Measurements from ENCODE around the gene TSPYL1. TPM values are rescaled to one million over a fixed set of nuclear protein-coding genes. Genes with fewer than 3 reads are reported as not detected.
"Not testable (repeated sequence)": the region's sequence is repeated elsewhere in the genome, so short reads cannot be mapped to it uniquely, and the experiment has no call there.

TSPYL1 gene
- total RNA-seq, 3 donors from 2014 or later: 55.4 to 81.8 (median 63.8) TPM

- TF ChIP-seq POLR2A (IDR thresholded peaks at IDR 0.05) (no peak), CTCF (IDR thresholded peaks at IDR 0.05) (no peak), POLR2AphosphoS5 (IDR thresholded peaks at IDR 0.05) (no peak)
- Histone ChIP-seq H3K4me3 (no peak overlapping the region), H3K27me3 (no peaks in the 10 kb centered on the region), H3K4me1 (no peaks in the 10 kb centered on the region), H3K9me3 (no peaks in the 10 kb centered on the region), H3K27ac (no peak overlapping the region), H3K36me3 (no peaks in the 10 kb centered on the region)
- intact Hi-C loops (cut with DNase I; ENCODE audit: low total_unique reads): no loop called here
- DNase-seq (ENCODE audit: low spot score in 2 of 2): no peak
Measured at GRCh38 chr6:116326181-116326671, 46.5 kb upstream of the TSPYL1 start.

GRCh38 chr6:116325634-116326132 lies 46.0 kb upstream of the TSPYL1 start:
- H3K36me3 ChIP-seq; H3K4me1 ChIP-seq; intact Hi-C loops (cut with DNase I; ENCODE audit: low total_unique reads); DNase-seq (ENCODE audit: low spot score in 2 of 2); H3K4me3 ChIP-seq; H3K27ac ChIP-seq; H3K27me3 ChIP-seq; H3K9me3 ChIP-seq: not testable (repeated sequence)

- intact Hi-C loops (cut with DNase I; ENCODE audit: low total_unique reads): no loop called here
- TF ChIP-seq POLR2A (IDR thresholded peaks at IDR 0.05) (no peak), POLR2AphosphoS5 (IDR thresholded peaks at IDR 0.05) (no peak), CTCF (IDR thresholded peaks at IDR 0.05) (no peak)
- Histone ChIP-seq H3K36me3 (no peaks in the 10 kb centered on the region), H3K4me3 (no peak overlapping the region), H3K27ac (no peak overlapping the region), H3K9me3 (no peaks in the 10 kb centered on the region), H3K4me1 (no peaks in the 10 kb centered on the region), H3K27me3 (no peaks in the 10 kb centered on the region)
- no peak for DNase-seq (ENCODE audit: low spot score in 2 of 2)
Measured at GRCh38 chr6:116323863-116324262, 44.1 kb upstream of the TSPYL1 start.

GRCh38 chr6:116321933-116322332 lies 42.2 kb upstream of the TSPYL1 start:
- H3K4me1 ChIP-seq; DNase-seq (ENCODE audit: low spot score in 2 of 2); H3K4me3 ChIP-seq; H3K36me3 ChIP-seq; H3K27ac ChIP-seq; H3K9me3 ChIP-seq; intact Hi-C loops (cut with DNase I; ENCODE audit: low total_unique reads); H3K27me3 ChIP-seq: not testable (repeated sequence)

GRCh38 chr6:116316772-116317467 lies 37.2 kb upstream of the TSPYL1 start:
- DNase-seq (ENCODE audit: low spot score in 2 of 2): no peak
- Histone ChIP-seq H3K4me3 (no peak overlapping the region), H3K27me3 (no peaks in the 10 kb centered on the region), H3K27ac (no peak overlapping the region), H3K36me3 (no peaks in the 10 kb centered on the region), H3K4me1 (no peaks in the 10 kb centered on the region), H3K9me3 (no peaks in the 10 kb centered on the region)
- intact Hi-C loops (cut with DNase I; ENCODE audit: low total_unique reads): no loop called here
- TF ChIP-seq CTCF (IDR thresholded peaks at IDR 0.05) (no peak), POLR2AphosphoS5 (IDR thresholded peaks at IDR 0.05) (no peak), POLR2A (IDR thresholded peaks at IDR 0.05) (no peak)

GRCh38 chr6:116314878-116315277 lies 35.1 kb upstream of the TSPYL1 start:
- no peak overlapping the region for H3K27ac ChIP-seq
- no peak overlapping the region for H3K4me3 ChIP-seq
- H3K27me3 ChIP-seq: no peaks in the 10 kb centered on the region
- intact Hi-C loops (cut with DNase I; ENCODE audit: low total_unique reads): no loop called here
- DNase-seq (ENCODE audit: low spot score in 2 of 2): no peak
- no peaks in the 10 kb centered on the region for H3K9me3 ChIP-seq
- TF ChIP-seq CTCF (IDR thresholded peaks at IDR 0.05) (no peak), POLR2AphosphoS5 (IDR thresholded peaks at IDR 0.05) (no peak), POLR2A (IDR thresholded peaks at IDR 0.05) (no peak)
- no peaks in the 10 kb centered on the region for H3K4me1 ChIP-seq
- H3K36me3 ChIP-seq: no peaks in the 10 kb centered on the region

All from breast epithelium (tissue), 4 donors.